GM23338 (cell line): ENCODE data around the gene CRKL. TPM values are rescaled to one million over a fixed set of nuclear protein-coding genes. Genes with fewer than 3 reads are reported as not detected.

ENCODE experiments used
- EZH2phosphoT487 ChIP-seq: fragments of 200-600 bp; sonication (generic); IDR thresholded peaks from one replicate; pipeline ENCODE4 v1.8.1; 2018; ENCODE audit warnings: antibody characterized with exemption; ENCODE audit not compliant: unreplicated experiment
- NANOG ChIP-seq: IDR thresholded peaks from 2 replicates; pipeline ENCODE4 v1.6.1; 2016; ENCODE audit warnings: antibody characterized with exemption, borderline replicate concordance
- POLR2AphosphoS5 ChIP-seq: IDR thresholded peaks from 2 replicates; pipeline ENCODE4 v1.6.1; 2016; ENCODE audit warnings: antibody characterized with exemption, low read depth
- STAT1 ChIP-seq: IDR thresholded peaks from one replicate; pipeline ENCODE4 v1.6.1; 2016; ENCODE audit warnings: antibody characterized with exemption; ENCODE audit not compliant: unreplicated experiment
- ZNF114 ChIP-seq: fragments of 250-450 bp; sonication (Bioruptor Pico); IDR thresholded peaks from 2 replicates; pipeline ENCODE4 v1.5.0; 2020; ENCODE audit warnings: mild to moderate bottlenecking, moderate library complexity
- ZNF331 ChIP-seq: fragments of 250-450 bp; sonication (Bioruptor Pico); IDR thresholded peaks from 2 replicates; pipeline ENCODE4 v1.5.0; 2020; ENCODE audit warnings: low read depth, mild to moderate bottlenecking, moderate library complexity
- ZNF462 ChIP-seq: fragments of 250-450 bp; sonication (Bioruptor Pico); IDR thresholded peaks from 2 replicates; pipeline ENCODE4 v1.5.0; 2020; ENCODE audit warnings: mild to moderate bottlenecking, moderate library complexity
- polyA plus RNA-seq: library from polyadenylated mRNA; unstranded; fragments of >200 nt; fragmentation: Nextera tagmentation; extraction: Ambion mirVana; gene quantifications from 2 replicates; pipeline ENCODE4 v1.2.1, GENCODE V29; 2016
- total RNA-seq: library from RNA; depleted of rRNA; stranded (reverse); fragments of >200 nt; shearing (Covaris generic); gene quantifications from 2 replicates; pipeline ENCODE4 v1.2.3, GENCODE V29; 2014
- TF ChIP-seq, protein P1 (sequence below): IDR thresholded peaks from one replicate; pipeline ENCODE4 v1.6.1; 2018; ENCODE audit warnings: antibody characterized with exemption; ENCODE audit not compliant: unreplicated experiment

Gene CRKL
- total and polyA plus RNA-seq, 2 experiments from 2014 or later, result 39.5 to 104 TPM

GRCh38 chr22:20868025-20868962 is 48.9 kb upstream of the CRKL start (continued):
- no peak for TF ChIP-seq ZNF462 (CRISPR knock-in tag)
- TF ChIP-seq NANOG, result no peak
- no peak for TF ChIP-seq POLR2AphosphoS5
- TF ChIP-seq, protein P1, sequence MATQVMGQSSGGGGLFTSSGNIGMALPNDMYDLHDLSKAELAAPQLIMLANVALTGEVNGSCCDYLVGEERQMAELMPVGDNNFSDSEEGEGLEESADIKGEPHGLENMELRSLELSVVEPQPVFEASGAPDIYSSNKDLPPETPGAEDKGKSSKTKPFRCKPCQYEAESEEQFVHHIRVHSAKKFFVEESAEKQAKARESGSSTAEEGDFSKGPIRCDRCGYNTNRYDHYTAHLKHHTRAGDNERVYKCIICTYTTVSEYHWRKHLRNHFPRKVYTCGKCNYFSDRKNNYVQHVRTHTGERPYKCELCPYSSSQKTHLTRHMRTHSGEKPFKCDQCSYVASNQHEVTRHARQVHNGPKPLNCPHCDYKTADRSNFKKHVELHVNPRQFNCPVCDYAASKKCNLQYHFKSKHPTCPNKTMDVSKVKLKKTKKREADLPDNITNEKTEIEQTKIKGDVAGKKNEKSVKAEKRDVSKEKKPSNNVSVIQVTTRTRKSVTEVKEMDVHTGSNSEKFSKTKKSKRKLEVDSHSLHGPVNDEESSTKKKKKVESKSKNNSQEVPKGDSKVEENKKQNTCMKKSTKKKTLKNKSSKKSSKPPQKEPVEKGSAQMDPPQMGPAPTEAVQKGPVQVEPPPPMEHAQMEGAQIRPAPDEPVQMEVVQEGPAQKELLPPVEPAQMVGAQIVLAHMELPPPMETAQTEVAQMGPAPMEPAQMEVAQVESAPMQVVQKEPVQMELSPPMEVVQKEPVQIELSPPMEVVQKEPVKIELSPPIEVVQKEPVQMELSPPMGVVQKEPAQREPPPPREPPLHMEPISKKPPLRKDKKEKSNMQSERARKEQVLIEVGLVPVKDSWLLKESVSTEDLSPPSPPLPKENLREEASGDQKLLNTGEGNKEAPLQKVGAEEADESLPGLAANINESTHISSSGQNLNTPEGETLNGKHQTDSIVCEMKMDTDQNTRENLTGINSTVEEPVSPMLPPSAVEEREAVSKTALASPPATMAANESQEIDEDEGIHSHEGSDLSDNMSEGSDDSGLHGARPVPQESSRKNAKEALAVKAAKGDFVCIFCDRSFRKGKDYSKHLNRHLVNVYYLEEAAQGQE, result no peak
- no peak for TF ChIP-seq ZNF114 (CRISPR knock-in tag)
- TF ChIP-seq EZH2phosphoT487, result no peak
- no peak for TF ChIP-seq ZNF331 (CRISPR knock-in tag)
- TF ChIP-seq STAT1, result no peak
